ENCODE measurements around the gene TUBB.
"Not testable (repeated sequence)": the region's sequence is repeated elsewhere in the genome, so short reads cannot be mapped to it uniquely, and the experiment has no call there.

Gene TUBB

DNA sequence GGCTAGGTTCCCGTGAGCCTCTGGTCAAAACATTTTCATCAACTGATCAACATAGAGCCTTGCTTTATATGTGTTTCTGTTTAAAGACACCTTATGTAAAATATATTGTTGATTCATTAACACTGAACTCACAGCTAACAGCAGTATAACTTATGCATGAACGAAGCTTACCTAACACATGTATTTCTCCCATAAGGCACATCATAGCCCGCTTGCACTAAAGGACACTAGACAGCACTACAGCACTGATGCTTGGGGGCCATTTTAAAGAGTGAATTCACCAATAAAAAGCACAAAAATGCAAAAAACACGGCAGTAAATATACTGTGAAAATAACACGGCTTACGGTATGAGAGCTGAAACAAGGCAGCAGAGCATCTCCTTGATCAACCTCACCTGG lies 18.4 kb downstream of the TUBB start:
- DNase-seq (ENCODE audit: low spot score), result no peak

DNA sequence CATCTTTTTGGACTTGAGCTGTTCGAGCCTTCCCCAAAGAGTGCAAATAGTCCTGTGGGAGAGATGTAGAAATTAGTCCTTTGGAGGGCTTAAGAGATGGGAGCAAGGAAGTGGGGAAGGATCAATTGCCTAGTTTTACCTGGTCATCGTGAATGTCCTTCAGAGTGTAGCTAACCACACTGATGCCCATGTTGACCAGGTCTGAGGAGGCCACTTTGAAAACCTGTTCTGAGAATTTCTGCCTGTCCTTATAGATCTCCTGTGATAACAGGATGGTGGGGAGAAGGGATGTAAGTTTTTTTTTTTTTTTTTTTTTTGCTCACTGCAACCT lies 20.4 kb downstream of the TUBB start:
- no peak for DNase-seq (ENCODE audit: low spot score)

DNA sequence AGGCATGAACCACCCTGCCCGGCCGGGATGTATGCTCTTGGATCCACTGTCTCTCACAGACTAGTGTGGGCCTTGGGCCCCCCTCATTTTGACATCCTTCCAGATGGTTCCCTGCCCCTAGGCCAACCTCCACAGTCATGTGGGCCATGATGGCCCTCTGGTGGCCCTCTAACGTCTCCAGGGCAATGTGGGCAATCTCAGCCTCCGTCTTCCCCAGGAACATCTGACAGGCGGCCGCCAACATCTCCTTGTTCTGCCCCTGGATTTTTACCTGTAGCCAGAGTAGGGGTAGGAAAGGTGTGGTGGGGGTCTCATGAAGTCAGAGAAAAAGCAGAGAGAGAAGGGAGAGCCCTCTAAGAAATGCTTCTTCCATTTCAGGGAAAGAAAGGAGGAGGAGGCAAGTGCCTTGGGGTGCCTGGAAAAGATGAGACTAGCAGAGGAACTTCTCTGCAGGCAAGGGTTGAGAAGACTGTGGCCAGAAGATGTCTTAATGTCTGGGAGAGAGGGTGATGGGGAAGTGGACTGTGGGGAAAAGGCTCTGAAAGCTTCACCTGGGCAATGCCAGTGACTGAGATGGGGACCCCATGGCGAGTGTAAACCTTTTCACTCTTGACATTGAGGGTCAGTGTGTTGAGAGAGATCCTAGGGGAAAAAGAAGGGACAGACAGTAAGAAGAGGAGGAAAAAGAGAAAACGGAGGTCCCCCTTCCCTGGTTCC lies 21.1 kb downstream of the TUBB start:
- no peak for DNase-seq (ENCODE audit: low spot score)

DNA sequence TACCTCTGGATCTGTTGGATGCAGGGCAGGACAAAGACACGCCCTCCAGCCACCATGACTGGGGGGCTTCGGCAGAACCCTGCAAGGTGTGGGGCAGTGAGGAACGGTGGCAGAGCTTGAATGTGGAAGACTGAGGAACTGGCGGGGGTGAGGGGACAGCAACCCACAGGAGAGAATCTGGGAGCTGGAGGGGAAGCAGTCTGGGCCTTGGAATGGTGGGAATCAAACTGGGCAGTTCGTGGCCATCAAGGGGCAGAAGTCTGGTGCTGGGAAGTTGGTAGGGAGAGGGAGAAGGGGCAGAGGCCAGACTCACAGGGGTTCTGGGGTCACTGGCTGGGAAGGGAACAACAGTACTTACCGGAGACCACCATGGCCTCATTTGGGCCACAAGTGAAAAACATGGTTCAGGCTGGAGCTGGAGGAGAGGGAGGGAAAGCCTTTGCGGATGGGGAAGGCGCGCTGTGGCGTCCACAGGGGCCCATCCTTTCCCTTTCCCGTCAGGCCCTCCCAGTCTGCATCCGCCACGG lies 21.7 kb downstream of the TUBB start:
- no peak for DNase-seq (ENCODE audit: low spot score)

DNA sequence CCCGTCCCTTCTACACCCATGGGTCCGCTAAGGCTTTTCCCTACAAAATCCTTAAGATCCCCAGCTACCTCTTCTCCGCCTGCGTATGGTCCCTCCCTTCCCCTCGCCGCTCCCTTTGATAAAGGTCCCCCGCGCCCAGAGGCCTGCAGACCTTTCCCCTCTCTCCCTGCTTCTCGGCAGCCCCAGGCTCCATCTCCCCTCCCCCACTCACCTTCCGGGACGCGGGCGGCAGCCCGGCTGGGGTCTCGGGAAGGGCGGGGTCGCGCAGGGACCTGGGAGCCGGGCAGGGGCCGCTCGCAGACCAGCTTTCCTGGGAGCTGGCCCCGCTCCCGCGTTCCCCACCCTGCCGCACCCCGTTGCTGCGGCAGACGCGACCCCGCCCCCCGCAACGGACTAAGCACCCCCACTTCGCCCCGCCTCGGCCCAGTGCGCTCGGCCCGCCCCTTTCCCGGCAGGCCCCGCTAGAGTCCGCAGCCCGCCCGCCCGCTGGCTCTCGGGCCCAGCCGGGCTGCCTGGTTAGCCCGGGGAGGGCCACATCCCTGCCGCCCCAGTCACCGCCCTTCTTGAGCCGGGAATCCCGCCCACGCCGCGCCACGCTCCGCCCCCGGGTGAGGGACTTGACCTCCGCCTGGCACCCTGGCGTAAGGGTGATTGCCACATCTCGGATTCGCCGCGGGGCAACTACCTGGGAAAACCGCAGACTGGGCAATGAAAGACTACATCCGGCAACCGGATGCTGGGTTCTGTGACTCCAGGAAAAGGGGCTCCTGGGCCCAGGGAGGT lies 22.4 kb downstream of the TUBB start, which contains the start of gene FLOT1:
Gene FLOT1 (minus strand): TSS at position 372 of the 783 bp plus-strand sequence. CDS start 498 bp downstream, outside the sequence.
- DNase-seq (ENCODE audit: low spot score), result peak; percentile 96

DNA sequence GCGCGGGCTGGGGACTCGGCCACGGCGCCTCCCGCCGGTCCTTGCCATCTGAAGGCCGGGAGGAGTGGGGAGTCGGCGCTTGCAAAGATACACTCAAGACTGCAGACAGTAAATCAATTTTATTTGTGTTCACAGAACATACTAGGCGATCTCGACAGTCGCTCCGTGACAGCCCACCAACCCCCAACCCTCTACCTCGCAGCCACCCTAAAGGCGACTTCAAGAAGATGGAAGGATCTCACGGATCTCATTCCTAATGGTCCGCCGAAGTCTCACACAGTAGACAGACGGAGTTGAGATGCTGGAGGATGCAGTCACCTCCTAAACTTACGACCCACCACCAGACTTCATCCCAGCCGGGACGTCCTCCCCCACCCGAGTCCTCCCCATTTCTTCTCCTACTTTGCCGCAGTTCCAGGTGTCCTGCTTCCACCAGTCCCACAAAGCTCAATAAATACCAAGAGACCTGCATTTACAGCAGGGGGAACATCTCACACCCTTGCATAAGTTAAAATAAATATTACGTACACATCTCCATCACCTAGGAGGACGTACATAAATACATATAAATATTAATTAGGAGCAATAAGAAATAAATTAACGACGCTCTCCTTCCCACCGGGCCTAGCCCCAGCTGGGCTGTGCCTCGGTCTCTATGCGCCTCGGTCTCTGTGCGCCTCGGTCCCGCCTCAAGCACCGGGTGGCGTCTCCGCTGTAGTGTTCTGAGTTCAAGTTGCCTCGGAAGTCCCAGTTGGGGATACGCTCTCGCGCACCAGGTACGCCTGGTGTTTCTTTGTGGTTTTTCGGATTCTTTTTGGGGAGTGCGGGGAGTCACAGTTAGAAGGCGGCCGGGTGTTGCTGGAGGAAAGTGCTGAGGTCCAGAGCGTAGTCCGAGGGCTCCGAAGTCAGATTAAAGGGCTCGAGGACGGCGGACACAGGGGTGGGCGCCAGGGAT lies 23.2 kb downstream of the TUBB start:
- no peak for DNase-seq (ENCODE audit: low spot score)

DNA sequence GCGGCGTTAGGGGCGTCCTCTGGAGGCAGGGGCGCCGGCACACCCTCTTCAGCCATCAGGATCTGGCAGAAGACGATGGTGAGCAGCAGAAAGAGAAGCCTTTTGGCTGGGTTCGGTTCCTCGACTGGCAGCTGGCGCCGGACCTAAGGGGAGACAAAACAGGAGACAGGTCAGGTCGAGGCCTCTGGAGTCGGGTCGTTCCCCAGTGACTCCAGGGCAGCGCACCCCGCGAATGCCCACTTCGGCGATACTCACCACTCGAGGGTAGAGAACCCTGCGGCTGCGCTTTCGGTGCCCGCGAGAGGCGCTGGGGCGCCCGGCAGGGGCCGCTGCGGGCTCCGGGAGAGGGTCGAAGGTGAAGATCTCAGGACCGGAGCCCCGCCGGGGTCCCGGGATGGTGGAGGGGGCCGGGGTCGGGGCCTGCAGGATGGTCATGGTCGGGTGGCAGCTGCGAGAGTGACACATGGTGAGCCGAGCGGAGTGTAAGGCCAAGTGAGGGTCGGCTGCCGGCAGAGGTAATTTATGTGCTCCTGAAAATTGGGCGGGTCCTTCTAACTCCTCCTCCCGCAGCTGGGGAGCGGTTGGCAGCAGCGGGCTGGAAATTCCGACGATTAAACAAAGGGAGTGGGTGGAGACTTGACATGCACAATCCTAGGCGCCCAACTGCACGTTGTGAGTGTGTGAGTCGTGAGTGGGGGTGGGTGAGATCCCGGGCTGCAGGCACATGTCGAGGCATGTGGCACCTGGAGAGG lies 24.1 kb downstream of the TUBB start, which contains the start of gene IER3:
Gene IER3 (minus strand): TSS at position 494 of the 752 bp plus-strand sequence. CDS start 29 bp downstream, at position 465.
- DNase-seq (ENCODE audit: low spot score), result peak; percentile 77

DNA sequence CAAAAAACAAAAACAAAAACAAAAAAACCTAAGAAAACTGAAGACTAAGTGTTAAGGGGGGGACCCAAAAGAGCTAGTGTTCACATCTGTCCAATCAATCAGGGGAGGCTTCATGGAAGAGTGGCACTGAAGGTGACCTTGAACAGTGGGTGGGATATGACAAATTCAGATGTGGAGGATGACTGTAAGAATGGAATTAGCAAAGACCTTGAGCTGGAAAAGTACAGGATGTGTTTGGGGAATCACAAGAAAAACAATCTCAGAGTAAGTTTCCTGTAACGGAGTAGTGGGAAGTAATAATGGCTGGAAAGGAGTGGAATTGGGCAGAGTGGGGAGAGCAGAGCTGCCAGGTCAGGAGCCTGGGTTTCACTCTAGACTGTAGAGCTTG lies 27.1 kb downstream of the TUBB start:
- no peak for DNase-seq (ENCODE audit: low spot score)

DNA sequence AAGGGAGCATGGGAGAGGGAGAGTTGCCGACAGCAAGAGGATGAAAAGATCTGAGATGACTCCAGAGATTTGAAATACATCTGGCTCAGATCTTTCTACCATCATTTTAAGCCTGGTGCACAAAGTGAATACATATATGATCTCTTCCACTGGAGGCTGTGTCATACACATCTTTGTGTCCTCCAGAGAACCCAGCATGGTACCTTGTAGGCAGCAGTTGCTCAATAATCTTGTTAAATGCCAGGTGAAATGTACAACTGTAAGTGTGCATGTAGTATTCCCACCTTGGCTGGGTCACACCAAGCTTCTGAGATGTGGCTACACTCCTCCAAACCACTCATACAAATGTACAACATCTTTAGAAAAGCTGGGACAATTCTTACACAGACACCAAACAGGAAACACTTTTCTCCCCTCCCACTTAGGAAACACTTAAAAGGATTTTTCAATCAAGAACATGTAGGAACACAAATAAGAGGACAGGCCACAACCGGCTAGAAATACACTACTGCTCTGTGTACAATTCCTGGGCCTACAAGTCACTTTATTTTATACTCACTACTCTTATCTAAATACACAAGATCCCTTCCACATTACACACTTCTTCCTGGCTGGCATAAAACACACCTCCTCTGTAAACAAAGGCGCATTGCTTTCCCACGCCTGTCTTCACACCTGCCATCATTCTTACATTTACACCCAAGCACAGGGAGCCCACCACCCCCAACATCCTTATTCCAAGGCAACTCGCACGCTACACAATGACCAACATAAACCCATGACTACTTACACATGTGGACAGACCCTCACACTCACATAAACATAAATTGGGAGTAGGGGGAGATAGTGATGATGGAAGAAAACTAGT lies 28.0 kb downstream of the TUBB start:
- no peak for DNase-seq (ENCODE audit: low spot score)

DNA sequence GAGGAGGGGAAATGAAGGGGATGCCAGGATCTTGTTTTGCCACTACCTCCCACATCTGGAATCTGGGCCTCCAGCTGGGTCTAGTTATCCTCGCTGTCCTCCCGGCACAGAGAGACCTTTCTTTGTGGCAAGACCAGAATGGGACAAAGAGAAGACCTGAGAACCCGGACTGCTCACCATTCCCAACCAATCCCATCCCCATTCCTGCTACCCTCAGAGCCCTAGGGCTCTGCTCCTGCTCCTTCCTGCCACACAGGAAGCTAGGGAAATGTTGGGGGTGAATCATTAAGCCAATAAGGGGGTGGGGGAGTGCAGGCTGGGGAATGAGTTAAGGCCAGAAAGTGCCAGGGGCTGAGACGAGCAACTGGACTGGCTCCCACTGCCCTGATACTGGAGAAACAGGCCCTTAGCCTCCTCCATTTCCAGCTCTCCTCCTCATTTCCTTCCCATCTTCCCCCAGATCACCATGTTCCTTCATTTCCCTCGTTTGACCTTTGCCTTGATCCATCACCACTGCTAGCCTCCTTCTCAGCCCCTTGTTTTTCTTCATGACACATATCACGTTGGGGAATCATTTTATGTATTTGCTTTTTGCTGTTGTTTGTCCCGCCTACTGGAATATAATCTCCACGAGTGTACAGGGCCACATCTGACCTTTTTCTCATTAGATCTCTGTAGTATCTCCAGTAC lies 28.8 kb downstream of the TUBB start:
- DNase-seq (ENCODE audit: low spot score), result no peak

DNA sequence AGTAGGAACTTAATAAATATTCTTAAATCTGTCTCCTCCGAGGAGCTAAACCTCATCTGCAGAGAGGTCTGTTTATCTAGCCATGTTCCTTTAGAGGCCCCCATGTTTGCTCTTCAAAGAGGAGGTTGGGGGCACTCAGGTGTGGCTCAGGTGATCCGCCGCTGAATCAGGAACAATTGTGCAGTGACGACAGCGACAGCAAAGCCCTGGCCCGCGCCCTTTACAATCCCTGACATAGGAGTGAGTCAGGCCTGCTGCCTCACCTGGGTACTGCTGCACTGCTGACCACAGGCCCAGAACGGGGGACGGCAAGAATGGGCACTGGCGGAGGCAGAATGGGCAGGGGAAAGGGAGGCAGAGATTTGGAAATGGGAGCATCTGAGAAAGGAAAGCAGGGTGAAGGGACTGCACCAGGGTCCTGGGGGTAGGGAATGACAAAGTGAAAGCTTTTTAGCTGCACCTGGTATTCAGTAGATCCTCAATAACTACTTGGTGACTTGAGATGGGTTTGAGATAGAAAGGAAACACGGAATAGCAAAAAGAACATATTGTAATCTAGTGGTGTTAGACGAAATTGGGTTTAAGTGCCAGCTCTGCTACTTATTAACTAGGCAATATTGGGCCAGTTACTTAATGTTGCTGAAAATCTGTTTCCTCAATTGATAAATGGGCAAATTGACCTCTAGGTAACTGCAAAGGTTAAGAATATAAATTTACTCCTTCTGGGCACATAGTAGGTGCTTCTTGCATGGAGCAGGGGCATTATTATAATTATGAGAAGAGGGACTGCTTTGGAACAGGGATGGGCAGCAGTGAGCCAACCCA lies 29.6 kb downstream of the TUBB start:
- DNase-seq (ENCODE audit: low spot score), result no peak

DNA sequence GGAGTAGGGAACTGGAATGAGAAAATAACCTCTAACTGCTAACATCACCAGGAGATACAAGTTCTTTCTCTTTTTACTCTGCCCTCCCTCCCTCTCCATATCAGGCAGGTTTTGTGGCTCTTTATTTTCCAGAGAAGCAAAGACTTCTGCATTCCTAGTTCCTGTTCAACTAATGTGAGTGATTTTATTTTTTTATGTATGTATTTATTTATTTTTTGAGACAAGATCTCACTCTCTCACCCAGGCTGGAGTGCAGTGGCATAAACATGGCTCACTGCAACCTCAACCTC lies 30.2 kb downstream of the TUBB start:
- DNase-seq (ENCODE audit: low spot score), result no peak

DNA sequence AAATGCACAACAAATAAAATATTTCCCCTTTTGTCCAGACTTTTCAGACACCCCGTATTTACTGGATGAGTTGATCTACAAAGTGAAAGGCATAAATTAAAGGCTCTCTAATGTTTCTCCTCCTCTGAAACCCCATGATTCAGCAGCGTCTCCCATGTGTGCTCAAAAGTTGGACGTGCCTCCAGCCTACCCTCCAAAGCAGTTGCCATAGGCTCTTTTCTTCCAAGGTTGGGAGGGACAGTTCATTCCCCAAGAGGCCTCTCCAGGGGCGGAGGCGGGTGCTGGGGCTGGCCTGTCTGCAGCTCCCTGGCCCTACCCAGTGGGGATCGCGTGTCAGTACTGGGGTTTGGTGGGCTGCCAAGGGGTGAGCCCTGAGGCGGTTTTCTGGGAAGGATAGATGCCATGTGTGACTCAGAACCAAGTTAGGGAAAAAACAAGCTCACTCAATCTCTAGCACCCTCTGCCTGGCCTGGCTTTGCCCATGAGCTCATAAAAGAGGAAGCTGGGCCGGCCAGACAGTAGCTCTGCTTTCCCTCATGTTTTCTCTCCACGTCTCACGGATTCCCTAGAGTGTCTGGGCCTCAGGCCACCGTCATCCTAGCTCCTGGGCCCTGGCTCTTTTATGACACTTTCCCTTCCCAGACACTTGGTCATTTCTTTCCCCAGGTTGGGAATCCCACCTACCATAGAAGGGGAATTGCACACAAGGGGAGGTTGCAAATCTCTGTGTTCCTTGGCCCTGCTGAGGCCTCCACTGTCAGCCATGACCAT lies 32.2 kb downstream of the TUBB start:
- DNase-seq (ENCODE audit: low spot score), result peak; percentile 94

DNA sequence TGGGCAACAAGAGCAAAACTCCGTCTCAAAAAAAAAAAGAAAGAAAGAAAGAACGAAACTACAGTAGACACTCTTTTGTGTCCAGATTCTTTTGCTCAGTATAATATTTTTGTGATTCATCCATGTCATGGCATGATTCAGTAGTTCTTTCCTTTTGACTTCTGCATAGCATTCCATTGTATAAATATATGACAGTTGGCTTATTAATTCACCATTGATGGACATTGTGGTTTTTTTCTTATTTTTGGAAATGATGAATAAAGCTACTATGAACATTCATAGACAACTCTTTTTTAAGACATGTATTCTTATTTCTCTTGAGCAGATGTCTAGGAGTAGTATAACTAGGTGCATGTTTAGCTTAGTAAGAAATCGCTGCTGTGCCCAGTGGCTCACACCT lies 34.5 kb downstream of the TUBB start:
- DNase-seq (ENCODE audit: low spot score), result peak; percentile 5

DNA sequence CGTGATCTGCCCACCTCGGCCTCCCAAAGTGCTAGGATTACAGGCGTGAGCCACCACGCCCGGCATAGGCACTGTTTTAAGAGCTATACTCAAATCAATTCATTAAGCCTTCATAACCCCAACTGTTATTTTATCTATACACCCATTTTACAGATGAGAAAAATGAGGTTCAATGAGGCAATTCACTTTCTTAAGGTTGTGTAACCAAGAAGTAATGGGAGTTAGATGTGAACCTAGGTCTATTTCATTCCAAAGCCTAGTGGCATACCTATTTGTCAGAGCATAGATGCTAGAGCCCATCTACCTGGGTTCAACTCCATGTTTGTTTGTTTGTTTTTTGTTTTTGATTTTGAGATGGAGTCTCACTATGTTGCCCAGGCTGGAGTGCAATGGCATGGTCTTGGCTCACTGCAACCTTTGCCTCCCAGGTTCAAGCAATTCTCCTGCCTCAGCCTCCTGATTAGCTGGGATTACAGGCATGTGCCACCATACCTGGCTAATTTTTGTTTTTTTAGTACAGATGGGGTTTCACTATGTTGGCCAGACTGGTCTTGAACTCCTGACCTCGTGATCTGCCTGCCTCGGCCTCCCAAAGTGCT lies 36.4 kb downstream of the TUBB start:
- DNase-seq (ENCODE audit: low spot score), result not testable (repeated sequence)

DNA sequence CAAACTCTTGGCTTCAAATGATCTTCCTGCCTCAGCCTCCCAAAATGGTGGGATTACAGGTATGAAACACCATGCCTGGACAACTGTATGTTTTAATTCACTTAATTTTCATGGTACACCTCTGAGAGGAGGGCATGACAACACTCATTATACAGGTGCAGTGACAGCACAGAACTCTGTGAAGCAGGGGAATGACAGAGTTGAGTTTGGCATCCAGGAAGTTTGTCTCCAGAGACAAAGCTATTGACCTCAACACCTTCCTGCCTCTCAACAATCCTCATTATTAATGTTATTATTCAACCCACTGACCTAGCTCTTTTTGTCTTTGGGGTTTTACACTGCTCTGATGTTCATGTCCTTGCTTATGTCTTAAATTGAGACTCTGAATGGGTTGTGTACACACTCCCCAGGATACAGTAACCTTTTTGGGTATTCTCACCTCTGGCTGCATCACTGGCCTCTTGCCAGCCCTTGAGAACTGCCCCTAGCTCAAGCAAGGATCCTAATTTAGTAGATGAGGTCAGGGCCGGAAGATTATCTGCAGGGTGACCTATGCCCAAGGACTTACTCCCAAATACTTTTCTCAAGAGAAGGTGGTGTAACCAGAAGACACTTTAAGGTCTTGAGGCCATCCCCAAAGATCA lies 37.2 kb downstream of the TUBB start:
- no peak for DNase-seq (ENCODE audit: low spot score)

DNA sequence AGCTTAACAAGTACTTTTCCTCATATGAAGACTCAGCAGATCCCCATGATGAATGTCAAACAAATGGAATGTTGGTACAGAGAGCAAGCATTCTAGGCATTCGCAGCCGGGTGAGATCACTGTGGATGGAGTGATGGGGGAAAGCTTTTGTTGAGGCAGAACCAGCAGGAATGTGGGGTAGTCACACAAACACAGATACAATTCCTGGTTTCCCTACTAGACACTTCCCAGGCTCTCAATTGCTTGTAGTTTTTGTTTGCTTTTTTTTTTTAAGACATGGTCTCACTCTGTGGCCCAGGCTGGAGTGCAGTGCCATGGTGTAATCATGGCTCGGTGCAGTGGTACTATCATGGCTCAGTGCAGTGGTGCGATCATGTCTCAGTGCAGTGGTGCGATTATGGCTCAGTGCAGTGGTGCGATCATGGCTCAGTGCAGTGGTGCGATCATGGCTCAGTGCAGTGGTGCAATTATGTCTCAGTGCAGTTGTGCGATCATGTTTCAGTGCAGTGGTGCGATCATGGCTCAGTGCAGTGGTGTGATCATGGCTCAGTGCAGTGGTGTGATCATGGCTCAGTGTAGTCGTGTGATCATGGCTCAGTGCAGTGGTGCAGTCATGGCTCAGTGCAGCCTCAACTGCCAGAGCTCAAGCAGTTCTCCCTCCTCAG lies 39.6 kb downstream of the TUBB start:
- DNase-seq (ENCODE audit: low spot score), result peak; percentile 95
